Superior temporal gyrus (tissue), 1 donor: Measurements from ENCODE around the gene C2CD3.
"Not testable (repeated sequence)": the region's sequence is repeated elsewhere in the genome, so short reads cannot be mapped to it uniquely, and the experiment has no call there.

Source experiments
- DNase-seq: peaks from one replicate; pipeline ENCODE4 v3.0.0-alpha.2; 2016; ENCODE audit errors: extremely low spot score

C2CD3 gene

GRCh38 chr11:74157169-74157568, 13.6 kb downstream of the C2CD3 start:
- no peak for DNase-seq

- DNase-seq: no peak
Observed at GRCh38 chr11:74154620-74155281, 16.1 kb downstream of the C2CD3 start.

- DNase-seq: no peak
Observed at GRCh38 chr11:74153224-74153623, 17.6 kb downstream of the C2CD3 start.

- DNase-seq: no peak
Observed at GRCh38 chr11:74147199-74147929, 23.4 kb downstream of the C2CD3 start.

GRCh38 chr11:74144592-74144991, 26.2 kb downstream of the C2CD3 start:
- DNase-seq: no peak

GRCh38 chr11:74142624-74143023, 28.2 kb downstream of the C2CD3 start:
- DNase-seq: no peak

GRCh38 chr11:74141908-74142307, 28.9 kb downstream of the C2CD3 start:
- DNase-seq: no peak

- DNase-seq: no peak
Observed at GRCh38 chr11:74141241-74141695, 29.5 kb downstream of the C2CD3 start.

GRCh38 chr11:74139919-74140431, 30.8 kb downstream of the C2CD3 start:
- DNase-seq: not testable (repeated sequence)

GRCh38 chr11:74139151-74139918, 31.5 kb downstream of the C2CD3 start:
- no peak for DNase-seq

GRCh38 chr11:74138572-74138971, 32.2 kb downstream of the C2CD3 start:
- peak; percentile 81 for DNase-seq

GRCh38 chr11:74138021-74138420, 32.8 kb downstream of the C2CD3 start:
- no peak for DNase-seq

- DNase-seq: no peak
Observed at GRCh38 chr11:74135127-74135840, 35.5 kb downstream of the C2CD3 start.

GRCh38 chr11:74134661-74135060, 36.1 kb downstream of the C2CD3 start:
- no peak for DNase-seq

- DNase-seq: no peak
Observed at GRCh38 chr11:74133436-74133835, 37.4 kb downstream of the C2CD3 start.

GRCh38 chr11:74132833-74133232, 38.0 kb downstream of the C2CD3 start:
- DNase-seq: peak; percentile 36

- DNase-seq: not testable (repeated sequence)
Observed at GRCh38 chr11:74129121-74129520, 41.7 kb downstream of the C2CD3 start.

- no peak for DNase-seq
Observed at GRCh38 chr11:74123008-74123448, 47.8 kb downstream of the C2CD3 start.

- DNase-seq: no peak
Observed at GRCh38 chr11:74121804-74122203, 49.0 kb downstream of the C2CD3 start.

- DNase-seq: not testable (repeated sequence)
Observed at GRCh38 chr11:74120260-74121035, 50.4 kb downstream of the C2CD3 start.

GRCh38 chr11:74116719-74117118, 54.1 kb downstream of the C2CD3 start:
- DNase-seq: no peak
